Testis (tissue), 5 donors: ENCODE data around the gene CDK5. TPM values are rescaled to one million over a fixed set of nuclear protein-coding genes. Genes with fewer than 3 reads are reported as not detected.

Experiments
- DNase-seq: peaks from one replicate; pipeline ENCODE4 v3.0.0-alpha.2; 2019
- H3K27ac ChIP-seq, 2 donors: fragments of 200-600 bp; sonication (generic); one replicate each; pipeline ENCODE4 v1.5.1; 2019
- H3K27me3 ChIP-seq: fragments of 200-600 bp; sonication (generic); one replicate; pipeline ENCODE4 v1.5.1; 2019
- H3K36me3 ChIP-seq: fragments of 200-600 bp; sonication (generic); one replicate; pipeline ENCODE4 v1.5.1; 2017; ENCODE audit warnings: low read depth; ENCODE audit errors: missing control alignments
- H3K4me1 ChIP-seq: fragments of 200-600 bp; sonication (generic); one replicate; pipeline ENCODE4 v1.5.1; 2019
- H3K4me3 ChIP-seq, 2 donors: fragments of 200-600 bp; sonication (generic); one replicate each; pipeline ENCODE4 v1.5.1; 2017 to 2019
- H3K9me3 ChIP-seq: fragments of 200-600 bp; sonication (generic); one replicate; pipeline ENCODE4 v1.5.1; 2017
- CTCF ChIP-seq, 3 experiments: fragments of 450-650 bp in 2 of 3; fragments of 200-600 bp in 1 of 3; sonication (generic) in 1 of 3; IDR thresholded peaks; one replicate each; pipeline ENCODE4 v1.5.1; 2016 to 2019; ENCODE audit warnings: antibody characterized with exemption in 3 of 3, mild to moderate bottlenecking in 2 of 3, moderate library complexity in 1 of 3
- POLR2A ChIP-seq: fragments of 450-650 bp; IDR thresholded peaks from one replicate; pipeline ENCODE4 v1.6.1; 2017; ENCODE audit warnings: antibody characterized with exemption, mild to moderate bottlenecking, moderate library complexity
- WGBS, 2 donors: methylation state at CpG; one replicate each; pipeline ENCODE4 v1.1.5; 2018; 5-methylcytosine and 5-hydroxymethylcytosine counted together
- intact Hi-C: fragments of 100-400 bp; cut with DNase I; formaldehyde crosslinking; loops from one replicate; pipeline ENCODE4 v1.15.1; 2023; ENCODE audit warnings: low total_unique reads
- long read RNA-seq, 2 donors: transcript quantifications; one replicate each; lab custom pipeline, GENCODE V29; 2026
- polyA plus RNA-seq: library from polyadenylated mRNA; stranded (reverse); fragments of 350-450 nt; fragmentation: Illumina TruSeq; extraction: RNeasy Lipid Tissue Mini Kit (QIAGEN cat#74804); gene quantifications from one replicate; pipeline ENCODE4 v1.2.3, GENCODE V29; 2014; ENCODE audit warnings: low read depth, low replicate concordance; ENCODE audit not compliant: insufficient read depth
- total RNA-seq, 2 donors: library from RNA; depleted of rRNA; stranded (reverse); fragments of >200 nt; gene quantifications; one replicate each; pipeline ENCODE4 v1.2.3, GENCODE V29; 2016

CDK5 gene
- total RNA-seq, result 10 to 100 TPM; 10.5 to 15.4 TPM
- 7.1 TPM for polyA plus RNA-seq
- long read RNA-seq, donor 1, transcript CDK5-204 (12 exons, 1,758 nt), result major isoform, 15 of 21 reads
- long read RNA-seq, donor 1, partial matches to known transcripts, result 6 of 21 reads
- long read RNA-seq, donor 1, other reads (novel, unspliced or antisense), result 0 of 21 reads
- long read RNA-seq, donor 2, partial matches to known transcripts, result 0 of 6 reads
- long read RNA-seq, donor 2, other reads (novel, unspliced or antisense), result 0 of 6 reads

GRCh38 chr7:151057506-151057988 lies at the start of gene CDK5:
Gene CDK5, minus strand, starts transcription at chr7:151057897. Its CDS starts 49 bp downstream, at chr7:151057848.
- H3K27me3 ChIP-seq, result no peaks in the 10 kb centered on the region
- H3K4me3 ChIP-seq, result peak within 1 kb of the TSS; percentile 86 to 93
- no peaks in the 10 kb centered on the region for H3K9me3 ChIP-seq
- H3K4me1 ChIP-seq, result peaks cover 34% of the 10 kb centered on the region
- intact Hi-C loops, result no loop called here
- no peak for DNase-seq
- WGBS, 2 donors, result 0% methylated on average over 29 to 30 of the region's 30 CpGs
- H3K27ac ChIP-seq, result peak within 1 kb of the TSS; percentile 84 to 98
- no peak for TF ChIP-seq POLR2A
- TF ChIP-seq CTCF (IDR thresholded peaks at IDR 0.05), result no peak
- H3K36me3 ChIP-seq, result no peaks in the 10 kb centered on the region

GRCh38 chr7:151104411-151105235 lies 46.9 kb upstream of the CDK5 start:
- Histone ChIP-seq H3K9me3 (no peaks in the 10 kb centered on the region), H3K4me1 (peaks cover 5% of the 10 kb centered on the region), H3K4me3 (no peak overlapping the region), H3K27ac (no peak overlapping the region), H3K27me3 (no peaks in the 10 kb centered on the region), H3K36me3 (no peaks in the 10 kb centered on the region)
- intact Hi-C loops, result no loop called here
- no peak for TF ChIP-seq POLR2A
- no peak for TF ChIP-seq CTCF (IDR thresholded peaks at IDR 0.05)
- DNase-seq, result no peak
- 80 to 84% methylated on average over 23 of the region's 23 CpGs for WGBS, 2 donors

- no peak for TF ChIP-seq POLR2A
- no peak for TF ChIP-seq CTCF (IDR thresholded peaks at IDR 0.05)
- no peak for DNase-seq
- intact Hi-C loops, result no loop called here
- Histone ChIP-seq H3K36me3 (no peaks in the 10 kb centered on the region), H3K4me3 (no peak overlapping the region), H3K27me3 (no peaks in the 10 kb centered on the region), H3K9me3 (no peaks in the 10 kb centered on the region), H3K4me1 (peaks cover 5% of the 10 kb centered on the region), H3K27ac (no peak overlapping the region)
- WGBS, 2 donors, result 71 to 88% methylated on average over 12 of the region's 12 CpGs
These were observed 46.3 kb upstream of the CDK5 start for GRCh38 chr7:151103973-151104372.

GRCh38 chr7:151102991-151103390 lies 45.3 kb upstream of the CDK5 start:
- Histone ChIP-seq H3K27ac (no peak overlapping the region), H3K4me1 (no peaks in the 10 kb centered on the region), H3K27me3 (no peaks in the 10 kb centered on the region), H3K4me3 (no peak overlapping the region), H3K9me3 (no peaks in the 10 kb centered on the region), H3K36me3 (no peaks in the 10 kb centered on the region)
- DNase-seq, result no peak
- TF ChIP-seq CTCF (IDR thresholded peaks at IDR 0.05), result no peak
- TF ChIP-seq POLR2A, result no peak
- WGBS, 2 donors, result 83 to 85% methylated on average over 3 of the region's 3 CpGs
- intact Hi-C loops, result no loop called here
